Fibroblast of lung (primary cell): ENCODE results near the gene CDYL. TPM values are rescaled to one million over a fixed set of nuclear protein-coding genes. Genes with fewer than 3 reads are reported as not detected.

Source experiments
- DNase-seq, 2 donors: peaks; one replicate each; pipeline versions ENCODE4 v3.0.0 to v3.0.0-alpha.2; 2010; ENCODE audit warnings: low read depth in 2 of 2
- H2AFZ ChIP-seq: 2 replicates; pipeline ENCODE4 v1.5.1; 2012; ENCODE audit warnings: low read length, control low read depth, inconsistent platforms
- H3K27ac ChIP-seq: 2 replicates; pipeline ENCODE4 v1.5.1; 2011; ENCODE audit warnings: low read length, control low read depth; ENCODE audit not compliant: insufficient read depth
- H3K27me3 ChIP-seq: 2 replicates; pipeline ENCODE4 v1.5.1; 2011; ENCODE audit warnings: mild to moderate bottlenecking, low read length; ENCODE audit not compliant: control insufficient read depth, insufficient read depth
- H3K36me3 ChIP-seq: 2 replicates; pipeline ENCODE4 v1.5.1; 2011; ENCODE audit warnings: low read length; ENCODE audit not compliant: control insufficient read depth, insufficient read depth
- H3K4me1 ChIP-seq: 2 replicates; pipeline ENCODE4 v1.5.1; 2011; ENCODE audit warnings: low read length; ENCODE audit not compliant: control insufficient read depth, insufficient read depth; ENCODE audit errors: extremely low read depth
- H3K4me2 ChIP-seq: 2 replicates; pipeline ENCODE4 v1.5.1; 2011; ENCODE audit warnings: low read length, control low read depth; ENCODE audit not compliant: insufficient read depth; ENCODE audit errors: extremely low read depth
- H3K4me3 ChIP-seq, 4 experiments: fragments of 200-600 bp in 1 of 4; sonication (generic) in 1 of 4; replicated peaks in 1 of 4; 2 replicates each; pipeline ENCODE4 v1.5.1; 2011 to 2016; ENCODE audit warnings: low read length in 4 of 4, low read depth in 3 of 4, mild to moderate bottlenecking in 3 of 4, control low read depth in 2 of 4, inconsistent platforms in 1 of 4, mixed read lengths in 1 of 4; ENCODE audit not compliant: insufficient read depth in 1 of 4; ENCODE audit errors: control extremely low read depth in 1 of 4
- H3K79me2 ChIP-seq: 2 replicates; pipeline ENCODE4 v1.5.1; 2012; ENCODE audit warnings: mild to moderate bottlenecking, low read length, inconsistent platforms; ENCODE audit not compliant: control insufficient read depth, insufficient read depth
- H3K9ac ChIP-seq: 2 replicates; pipeline ENCODE4 v1.5.1; 2011; ENCODE audit warnings: mild to moderate bottlenecking, low read length, control low read depth; ENCODE audit not compliant: insufficient read depth
- H3K9me3 ChIP-seq: 2 replicates; pipeline ENCODE4 v1.5.1; 2012; ENCODE audit warnings: low read depth, low read length; ENCODE audit not compliant: control insufficient read depth, insufficient read depth
- H4K20me1 ChIP-seq: 2 replicates; pipeline ENCODE4 v1.5.1; 2011; ENCODE audit warnings: low read length; ENCODE audit not compliant: control insufficient read depth, insufficient read depth; ENCODE audit errors: extremely low read depth
- EZH2 ChIP-seq: IDR thresholded peaks from 2 replicates; pipeline ENCODE4 v1.5.1; 2012; ENCODE audit warnings: low read length, control low read depth, mild to moderate bottlenecking; ENCODE audit errors: missing control alignments
- polyA plus RNA-seq, 2 donors: library from polyadenylated mRNA; depleted of rRNA in 1 of 2; stranded (reverse) in 1 of 2; unstranded in 1 of 2; fragments of >200 nt; gene quantifications; 2 replicates each; pipeline ENCODE4 v1.2.1, GENCODE V29; 2011 to 2012; ENCODE audit warnings: missing spikeins in 1 of 2
- total RNA-seq: library from RNA; depleted of rRNA; stranded (reverse); fragments of >200 nt; gene quantifications from 2 replicates; pipeline ENCODE4 v1.2.1, GENCODE V29; 2014
- TF ChIP-seq, protein P1 (sequence below), 2 donors: IDR thresholded peaks in 1 of 2; conservative IDR thresholded peaks in 1 of 2; 1 replicate in 1 of 2; 2 replicates in 1 of 2; pipeline ENCODE4 v1.5.1; 2011 to 2012; ENCODE audit warnings: low read length in 2 of 2, control low read depth in 1 of 2, inconsistent platforms in 1 of 2, low read depth in 1 of 2, mild to moderate bottlenecking in 1 of 2

The CDYL gene
- total and polyA plus RNA-seq, 2 donors (not counting 1 experiment from before 2014, with no cell fraction given): 20.6 to 24.9 TPM

DNA sequence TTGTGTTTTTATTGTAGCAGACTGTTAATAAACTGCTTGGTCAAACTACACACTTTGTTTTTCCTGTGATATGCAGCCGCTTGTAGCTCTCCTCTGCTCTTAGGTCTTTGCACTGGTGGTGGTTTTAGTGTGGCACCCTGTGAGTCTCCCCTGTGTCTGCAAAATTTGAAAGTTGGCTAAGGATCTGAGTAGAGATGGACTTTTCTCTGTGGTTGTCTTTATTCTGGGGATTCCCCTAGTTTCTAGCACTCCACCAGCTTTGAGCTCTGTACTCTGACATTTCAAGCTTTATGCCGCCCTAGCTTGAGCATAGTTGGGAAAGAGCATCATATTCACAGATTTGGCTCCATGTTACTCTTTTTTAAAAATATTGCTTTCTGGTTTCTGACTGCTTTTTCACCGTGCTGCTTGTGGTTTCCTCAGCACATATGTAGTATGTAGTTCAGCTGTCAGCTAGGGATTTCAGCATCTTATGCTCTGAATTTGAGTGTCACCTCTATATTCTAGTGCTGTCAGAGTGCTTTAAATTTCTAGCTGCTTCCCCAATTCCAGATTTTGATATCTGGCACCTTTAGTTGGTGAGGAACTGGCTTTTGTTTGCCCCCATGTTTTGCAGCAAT, 25.4 kb downstream of the CDYL start:
- Histone ChIP-seq H3K36me3 (no peaks in the 10 kb centered on the region), H2AFZ (no peak overlapping the region), H4K20me1 (no peaks in the 10 kb centered on the region), H3K4me3 (no peak overlapping the region), H3K79me2 (peaks cover 60% of the 10 kb centered on the region), H3K4me1 (peaks cover 2% of the 10 kb centered on the region), H3K9me3 (no peaks in the 10 kb centered on the region), H3K4me2 (no peak overlapping the region), H3K9ac (no peak overlapping the region), H3K27me3 (no peaks in the 10 kb centered on the region), H3K27ac (no peak overlapping the region)
- TF ChIP-seq EZH2: no peak
- TF ChIP-seq, protein P1, sequence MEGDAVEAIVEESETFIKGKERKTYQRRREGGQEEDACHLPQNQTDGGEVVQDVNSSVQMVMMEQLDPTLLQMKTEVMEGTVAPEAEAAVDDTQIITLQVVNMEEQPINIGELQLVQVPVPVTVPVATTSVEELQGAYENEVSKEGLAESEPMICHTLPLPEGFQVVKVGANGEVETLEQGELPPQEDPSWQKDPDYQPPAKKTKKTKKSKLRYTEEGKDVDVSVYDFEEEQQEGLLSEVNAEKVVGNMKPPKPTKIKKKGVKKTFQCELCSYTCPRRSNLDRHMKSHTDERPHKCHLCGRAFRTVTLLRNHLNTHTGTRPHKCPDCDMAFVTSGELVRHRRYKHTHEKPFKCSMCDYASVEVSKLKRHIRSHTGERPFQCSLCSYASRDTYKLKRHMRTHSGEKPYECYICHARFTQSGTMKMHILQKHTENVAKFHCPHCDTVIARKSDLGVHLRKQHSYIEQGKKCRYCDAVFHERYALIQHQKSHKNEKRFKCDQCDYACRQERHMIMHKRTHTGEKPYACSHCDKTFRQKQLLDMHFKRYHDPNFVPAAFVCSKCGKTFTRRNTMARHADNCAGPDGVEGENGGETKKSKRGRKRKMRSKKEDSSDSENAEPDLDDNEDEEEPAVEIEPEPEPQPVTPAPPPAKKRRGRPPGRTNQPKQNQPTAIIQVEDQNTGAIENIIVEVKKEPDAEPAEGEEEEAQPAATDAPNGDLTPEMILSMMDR (conservative IDR thresholded peaks at IDR 0.05 in 1 of 2, IDR thresholded peaks at IDR 0.05 in 1 of 2; ENCODE audit: low read depth in 1 of 2, low read length in 2 of 2): no peak
- no peak for DNase-seq

DNA sequence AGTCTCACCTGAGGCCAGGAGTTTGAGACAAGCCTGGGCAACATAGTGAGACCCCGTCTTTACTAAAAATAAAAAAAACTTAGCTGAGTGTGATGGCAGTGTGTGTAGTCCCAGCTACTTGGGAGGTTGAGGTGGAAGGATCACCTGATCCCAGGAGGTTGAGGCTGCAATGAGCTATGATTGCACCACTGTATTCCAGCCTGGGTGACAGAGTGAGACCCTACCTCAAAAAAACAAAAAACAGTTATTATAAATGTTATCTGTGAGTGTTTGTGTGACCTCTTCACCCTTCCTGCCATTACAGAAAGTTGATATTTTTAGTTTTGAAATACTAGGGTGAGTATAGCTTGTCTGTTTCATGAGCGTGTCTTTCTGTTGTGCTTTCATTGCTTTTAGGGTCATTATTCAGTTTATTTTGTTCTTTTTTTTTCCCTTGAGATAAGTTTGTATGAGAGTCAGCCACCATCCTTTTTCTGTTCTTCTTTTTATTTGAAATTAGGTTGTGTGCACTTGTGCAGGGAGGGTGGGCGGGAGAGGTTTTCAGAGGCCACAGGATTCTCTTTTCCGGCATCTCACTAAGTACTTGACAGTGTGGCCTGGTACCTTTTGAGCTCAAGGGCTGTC, 26.2 kb downstream of the CDYL start:
- Histone ChIP-seq H2AFZ (no peak overlapping the region), H3K79me2 (peaks cover 63% of the 10 kb centered on the region), H3K36me3 (no peaks in the 10 kb centered on the region), H3K4me3 (no peak overlapping the region), H3K9me3 (no peaks in the 10 kb centered on the region), H3K27ac (no peak overlapping the region), H3K4me2 (no peak overlapping the region), H4K20me1 (no peaks in the 10 kb centered on the region), H3K4me1 (no peaks in the 10 kb centered on the region), H3K27me3 (no peaks in the 10 kb centered on the region), H3K9ac (no peak overlapping the region)
- no peak for DNase-seq
- TF ChIP-seq, protein P1 (conservative IDR thresholded peaks at IDR 0.05 in 1 of 2, IDR thresholded peaks at IDR 0.05 in 1 of 2; ENCODE audit: low read depth in 1 of 2, low read length in 2 of 2): no peak
- no peak for TF ChIP-seq EZH2

DNA sequence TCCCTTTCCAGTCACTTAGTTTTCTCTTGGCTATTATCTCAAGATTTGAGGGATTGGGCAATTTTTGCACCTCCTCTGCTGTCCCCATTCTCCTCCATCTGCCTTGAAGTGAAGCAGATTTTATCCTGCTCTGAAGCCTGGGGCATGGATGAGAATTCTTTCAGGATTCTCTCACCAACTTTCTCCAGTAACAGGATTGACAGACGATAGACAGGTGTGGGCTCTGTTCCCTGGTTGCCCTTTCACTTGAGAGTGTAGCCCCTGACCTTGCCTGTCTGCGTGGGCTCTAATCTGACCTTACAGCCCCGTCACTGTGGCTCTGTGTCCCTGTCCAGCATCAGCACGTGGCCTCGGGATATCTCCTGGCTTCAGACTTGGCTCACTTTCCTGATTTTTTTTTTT, 27.1 kb downstream of the CDYL start:
- Histone ChIP-seq H3K4me1 (no peaks in the 10 kb centered on the region), H3K4me3 (no peak overlapping the region), H2AFZ (no peak overlapping the region), H3K36me3 (no peaks in the 10 kb centered on the region), H3K9ac (no peak overlapping the region), H3K79me2 (peaks cover 63% of the 10 kb centered on the region), H4K20me1 (no peaks in the 10 kb centered on the region), H3K4me2 (no peak overlapping the region), H3K9me3 (no peaks in the 10 kb centered on the region), H3K27me3 (no peaks in the 10 kb centered on the region), H3K27ac (no peak overlapping the region)
- DNase-seq: no peak
- TF ChIP-seq, protein P1 (conservative IDR thresholded peaks at IDR 0.05 in 1 of 2, IDR thresholded peaks at IDR 0.05 in 1 of 2; ENCODE audit: low read depth in 1 of 2, low read length in 2 of 2): no peak
- no peak for TF ChIP-seq EZH2
